ENCODE measurements around the gene UBAC1. TPM values are rescaled to one million over a fixed set of nuclear protein-coding genes. Genes with fewer than 3 reads are reported as not detected.

The UBAC1 gene
- polyA plus RNA-seq, 5 donors, result 27.6 to 38.4 (median 32.3) TPM

DNA sequence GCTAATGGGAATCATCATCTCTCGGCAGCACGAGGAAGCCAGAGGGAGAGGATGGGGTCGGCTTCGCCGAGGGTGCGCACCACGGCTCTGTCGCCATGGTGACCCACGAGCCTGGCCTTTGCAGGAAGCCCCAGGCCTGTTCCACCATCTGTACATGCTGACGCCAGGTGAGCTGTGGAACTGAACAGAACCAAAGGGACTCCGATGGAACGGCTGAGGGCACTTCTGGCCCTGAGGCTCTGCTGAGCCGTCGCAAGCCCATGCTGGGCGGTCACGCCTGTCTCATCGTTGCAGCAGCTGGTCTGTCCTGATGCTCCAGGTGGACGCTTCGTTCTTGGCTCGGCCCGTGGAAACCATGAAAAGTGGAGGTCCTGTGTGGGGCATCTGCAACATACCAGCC lies 34.6 kb upstream of the UBAC1 start:
- DNase-seq, result no peak

DNA sequence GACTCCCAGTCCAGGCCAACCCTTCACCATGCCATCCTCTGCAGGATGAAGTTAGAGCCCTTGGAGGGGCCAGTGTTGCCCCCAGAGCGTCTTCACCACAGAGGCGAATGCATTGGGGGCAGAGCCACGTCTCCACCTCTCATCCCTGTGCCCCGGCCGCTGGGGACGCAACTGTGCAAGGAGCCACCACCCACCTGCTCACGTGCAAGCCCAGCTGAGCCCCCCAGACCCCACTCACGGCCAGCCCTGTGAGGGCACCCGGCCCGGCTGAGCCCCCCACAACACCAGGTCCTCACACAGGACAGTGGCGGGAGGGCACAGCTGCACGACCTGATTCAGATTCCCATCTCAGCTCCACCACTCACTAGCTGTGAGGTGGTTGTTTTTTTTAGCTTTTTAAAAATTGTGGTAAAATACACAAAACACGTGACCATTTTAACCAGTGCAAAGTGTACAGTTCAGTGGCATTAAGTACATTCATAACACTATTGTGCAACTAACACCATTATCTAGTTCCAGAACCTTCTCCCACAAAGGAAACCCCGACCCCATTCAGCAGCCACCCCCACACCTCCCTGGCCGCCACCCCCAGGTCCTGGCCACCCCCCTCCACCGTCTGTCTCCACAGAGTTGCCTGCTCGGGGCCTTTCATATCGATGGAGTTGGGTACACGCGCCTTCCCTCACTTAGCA lies 33.5 kb upstream of the UBAC1 start:
- DNase-seq, result no peak

DNA sequence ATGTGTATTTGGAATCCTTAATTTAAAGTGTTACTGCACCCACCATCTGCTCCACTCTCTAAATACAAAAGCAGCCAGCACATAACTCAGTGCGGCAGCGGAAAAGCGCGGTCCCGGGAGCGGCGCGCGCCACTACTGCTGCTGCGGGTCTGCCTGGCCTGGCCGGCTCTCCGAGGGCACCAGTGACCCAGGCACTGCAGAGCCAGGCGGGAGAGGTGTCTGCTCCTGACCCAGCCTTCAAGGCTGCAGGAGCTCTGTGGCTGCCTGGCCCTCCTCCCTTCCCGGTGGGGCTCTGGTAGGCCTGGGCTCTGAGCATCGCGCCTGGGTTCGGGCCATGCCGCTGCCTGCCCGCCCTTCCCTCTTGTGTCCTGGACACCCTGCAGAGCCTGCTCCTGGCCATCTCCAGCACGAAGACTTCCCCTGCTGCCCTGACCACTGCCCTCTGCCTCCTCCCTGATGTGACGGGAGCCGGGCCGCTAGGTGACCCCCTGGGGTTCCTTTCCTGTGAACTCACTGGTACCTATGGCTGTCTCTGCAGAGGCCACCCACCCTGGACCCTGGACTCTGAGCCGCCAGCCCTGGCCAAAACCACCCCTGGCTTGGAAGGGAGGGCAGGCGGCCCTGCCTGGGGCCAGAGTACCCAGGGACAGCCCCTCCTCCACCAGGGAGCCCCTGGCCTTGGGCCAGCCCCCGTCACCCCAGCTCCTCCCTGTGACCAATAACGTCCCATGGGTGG lies 32.8 kb upstream of the UBAC1 start:
- no peak for DNase-seq

DNA sequence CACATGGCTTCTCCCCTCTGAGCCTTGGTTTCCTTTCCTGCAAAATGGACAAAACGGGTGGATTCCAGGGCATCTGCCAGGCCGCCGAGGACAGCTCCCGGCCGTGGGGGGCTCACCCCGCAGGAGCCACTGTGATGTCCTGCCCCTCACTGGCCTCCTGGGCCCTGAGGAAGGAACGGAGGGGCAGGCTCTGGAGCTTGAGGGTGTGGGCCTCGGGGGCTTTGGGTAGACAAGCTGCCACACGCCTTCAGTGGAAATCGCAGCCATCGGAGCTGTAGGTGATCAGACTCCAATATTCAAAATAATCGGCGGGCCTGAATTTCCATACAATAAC lies 32.2 kb upstream of the UBAC1 start:
- no peak for DNase-seq

DNA sequence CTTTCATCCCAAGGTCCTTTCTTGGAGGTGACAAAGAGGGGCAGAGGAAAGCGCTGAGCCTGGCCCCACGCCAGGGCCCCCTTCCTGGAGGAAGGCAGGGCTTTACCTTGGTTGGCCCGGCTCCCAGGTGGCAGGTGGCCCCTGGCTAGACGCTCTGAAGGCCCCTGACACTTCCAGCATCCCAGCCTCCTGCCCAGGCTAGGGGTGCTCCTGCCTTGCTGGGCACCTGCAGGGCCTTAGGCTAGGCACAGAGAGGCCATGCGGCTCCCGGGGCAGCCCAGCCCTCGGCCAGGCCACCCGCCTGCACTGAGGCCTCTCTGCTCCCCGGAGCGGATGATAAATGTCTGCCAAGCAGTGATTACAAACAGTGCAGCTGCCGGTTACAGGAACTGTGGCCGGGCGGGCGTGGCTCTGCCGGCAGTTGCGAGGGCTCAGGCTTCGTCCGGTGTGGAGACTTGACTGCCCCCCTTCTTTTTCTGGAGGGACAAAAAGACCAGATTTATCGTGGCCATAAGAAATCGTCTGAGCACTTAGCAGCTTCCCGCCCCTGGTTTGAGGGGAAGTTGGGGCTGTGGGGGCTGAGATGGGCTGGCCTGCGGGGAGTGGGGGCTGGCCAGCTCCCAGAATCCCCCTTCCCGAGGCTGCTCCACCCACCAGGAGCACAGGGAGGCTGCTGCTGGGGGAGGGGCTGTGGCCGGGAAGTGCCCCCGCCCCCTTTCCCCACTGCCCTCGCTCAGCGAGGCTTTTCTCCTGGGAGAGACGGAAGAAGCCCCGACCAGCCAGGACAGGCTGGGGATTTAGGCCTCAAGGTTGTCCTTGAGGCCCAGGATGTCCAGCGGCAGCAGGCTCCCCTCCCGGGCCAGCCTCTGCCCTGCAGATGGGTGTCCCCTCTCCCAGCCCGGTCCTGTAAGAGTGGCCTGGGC lies 31.6 kb upstream of the UBAC1 start:
- peak; percentile 85 for DNase-seq

DNA sequence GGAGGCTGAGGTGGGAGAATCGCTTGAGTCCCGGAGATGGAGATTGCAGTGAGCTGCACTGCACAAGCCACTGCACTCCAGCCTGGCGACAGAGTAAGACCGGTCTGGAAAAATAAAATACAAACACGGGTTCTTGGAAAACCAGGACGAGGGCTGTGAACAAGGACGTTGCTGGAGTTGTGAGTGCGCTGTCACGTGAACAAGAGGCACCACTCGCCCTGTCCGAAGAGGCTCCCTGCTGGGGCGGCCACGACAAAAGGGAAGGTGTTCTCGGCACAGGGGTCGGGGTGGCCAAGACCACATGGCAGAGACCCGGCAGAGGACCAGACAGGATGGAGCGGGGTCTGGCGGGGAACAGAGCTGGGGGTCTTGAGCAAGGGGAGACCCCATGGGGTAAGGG lies 30.6 kb upstream of the UBAC1 start:
- DNase-seq, result no peak

DNA sequence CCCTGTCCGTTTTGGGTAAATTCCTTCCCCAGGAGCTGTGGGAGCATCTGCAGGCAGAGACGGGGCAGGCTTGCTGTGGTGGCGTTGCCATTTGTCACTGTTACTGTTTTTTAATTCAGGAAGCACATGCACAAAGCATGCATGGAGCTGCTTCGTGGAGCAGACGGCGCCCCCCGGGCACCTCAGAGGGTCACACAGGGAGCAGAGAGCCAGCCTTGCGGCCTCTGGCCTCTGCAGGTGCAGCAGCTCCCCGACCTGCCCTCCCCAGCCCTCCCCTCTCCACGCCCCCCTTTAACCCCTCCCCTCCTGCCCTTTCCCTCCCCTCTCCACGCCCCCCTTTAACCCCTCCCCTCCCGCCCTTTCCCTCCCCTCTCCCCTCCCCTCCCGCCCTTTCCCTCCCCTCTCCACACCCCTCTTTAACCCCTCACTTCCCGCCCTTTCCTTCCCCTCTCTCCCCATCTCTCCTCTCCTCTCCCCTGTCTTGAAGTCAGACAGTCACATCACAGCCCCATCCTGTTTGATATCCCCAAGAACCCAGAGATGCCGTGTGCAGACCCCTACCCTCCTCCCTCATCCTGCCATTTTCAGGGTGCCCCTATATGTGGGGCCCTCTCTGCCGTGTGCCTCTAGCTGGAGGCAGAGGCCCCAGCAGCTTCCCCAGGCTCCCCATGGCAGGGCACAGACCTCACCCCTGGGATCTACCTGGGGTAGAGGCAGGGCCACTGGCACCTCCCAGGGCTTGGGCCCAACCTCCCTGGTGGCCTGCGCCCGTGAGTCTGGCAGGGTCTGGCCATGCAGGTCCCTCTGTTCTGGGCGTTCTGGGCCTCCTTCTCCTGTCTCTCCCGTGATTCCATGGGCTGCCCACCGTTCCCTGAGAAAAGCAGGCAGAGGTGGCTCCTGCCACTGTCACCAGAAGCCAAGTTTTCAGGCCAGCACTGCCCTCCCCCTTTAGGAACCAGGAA lies 29.6 kb upstream of the UBAC1 start:
- DNase-seq, result peak in 1 of 2 donors; percentile 67

DNA sequence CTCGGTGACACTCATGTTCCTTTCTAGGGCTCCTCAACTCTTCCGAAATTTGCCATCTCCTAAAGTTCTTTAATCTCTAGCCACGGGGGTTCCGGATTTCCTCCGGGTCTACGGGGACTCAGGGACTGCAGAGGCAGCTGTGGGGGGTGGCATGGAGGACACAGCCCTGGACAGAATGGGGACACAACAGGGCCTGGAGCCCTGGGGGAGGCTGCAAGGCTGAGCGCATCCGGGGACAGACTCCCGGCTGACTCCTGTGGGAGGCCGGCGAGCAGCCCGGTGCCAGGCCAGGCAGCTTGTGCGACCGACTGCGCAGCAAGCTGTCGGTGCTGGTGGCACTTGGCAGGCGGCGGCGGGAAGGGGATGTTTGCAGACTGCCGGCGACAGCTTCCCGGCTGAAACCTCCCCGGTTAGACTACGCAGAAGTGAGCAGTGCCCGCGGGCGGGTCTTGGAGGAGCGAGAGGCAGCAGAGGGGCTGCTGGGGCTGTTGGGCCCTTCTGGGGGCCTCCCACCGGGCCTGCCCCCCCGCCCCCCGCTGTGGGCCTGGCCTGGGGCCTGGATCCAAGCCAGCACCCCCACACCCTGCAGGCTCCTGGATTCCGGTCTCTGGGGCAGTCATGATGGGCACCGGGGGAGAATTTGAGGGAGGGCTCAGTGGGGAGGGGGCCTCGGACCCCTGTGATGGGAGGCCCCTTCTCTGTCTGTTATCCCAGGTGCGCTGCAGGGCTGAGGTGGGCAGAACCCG lies 28.7 kb upstream of the UBAC1 start:
- no peak for DNase-seq

DNA sequence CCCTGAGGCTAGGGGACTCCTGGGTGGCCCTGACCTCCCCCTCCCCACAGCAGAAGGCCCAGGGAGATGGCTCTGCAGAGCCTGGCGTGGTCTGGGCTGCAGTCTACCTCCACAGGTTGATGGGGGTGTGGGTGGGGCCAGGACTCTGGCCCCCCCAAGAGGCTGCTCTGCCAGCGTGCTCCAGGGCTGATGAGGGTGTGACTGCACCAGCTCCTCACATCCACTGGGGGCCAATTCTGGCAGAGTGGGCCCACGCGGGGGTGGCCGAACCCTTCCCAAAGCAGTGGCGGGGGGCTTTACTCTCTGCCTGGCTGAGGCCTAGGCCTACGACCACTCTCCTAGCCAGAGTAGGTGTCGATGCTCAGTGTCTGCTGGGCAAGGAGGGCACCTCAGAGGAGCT lies 28.0 kb upstream of the UBAC1 start:
- DNase-seq, result no peak

DNA sequence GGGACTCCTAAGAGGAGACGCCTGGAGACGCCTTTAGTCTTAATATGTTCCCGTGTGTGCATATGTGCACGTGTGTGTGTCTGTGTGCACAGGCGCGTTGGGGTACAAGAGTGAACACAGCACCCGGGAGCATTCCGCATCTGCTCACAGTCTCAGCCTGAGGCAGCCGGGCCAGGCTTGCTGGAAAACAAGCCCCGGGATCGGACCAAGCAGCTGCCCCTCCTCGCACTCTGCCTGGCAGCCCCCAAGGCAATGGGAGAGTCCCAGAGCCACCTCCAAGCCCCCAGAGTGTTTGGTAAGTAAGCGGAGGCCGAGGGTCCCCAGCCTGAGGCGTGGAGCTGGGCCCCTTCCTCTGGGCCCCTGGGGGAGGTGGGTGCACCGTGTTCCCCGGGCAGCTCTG lies 27.3 kb upstream of the UBAC1 start:
- DNase-seq, result no peak

DNA sequence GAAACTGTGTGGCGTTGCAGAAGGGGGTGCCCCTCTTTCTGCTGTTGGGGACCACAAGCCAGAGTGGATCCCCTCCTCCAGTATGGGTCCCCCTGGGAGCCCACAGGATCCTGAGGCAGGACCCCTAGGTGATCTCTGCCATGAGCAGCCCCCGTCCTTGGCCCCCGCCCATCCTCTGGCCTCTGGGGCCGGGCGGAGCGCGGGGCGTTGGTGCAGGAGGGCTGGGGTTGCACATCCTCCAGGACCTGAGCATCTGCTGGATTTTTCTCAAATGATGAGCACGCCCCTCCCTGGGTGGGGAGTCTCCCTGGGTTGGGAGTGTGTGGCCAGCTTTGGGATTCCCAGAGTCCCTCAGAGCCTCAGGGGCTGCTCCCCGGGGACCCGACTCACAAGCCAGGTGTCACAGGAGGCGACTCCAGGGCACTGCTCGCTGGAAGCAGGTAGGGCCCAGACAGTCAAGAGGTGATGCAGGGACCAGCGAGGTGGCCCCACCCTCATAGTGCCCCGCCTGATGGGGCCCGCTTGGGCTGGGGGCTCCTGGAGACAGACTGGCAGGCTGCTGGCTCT lies 26.7 kb upstream of the UBAC1 start:
- DNase-seq, result no peak

DNA sequence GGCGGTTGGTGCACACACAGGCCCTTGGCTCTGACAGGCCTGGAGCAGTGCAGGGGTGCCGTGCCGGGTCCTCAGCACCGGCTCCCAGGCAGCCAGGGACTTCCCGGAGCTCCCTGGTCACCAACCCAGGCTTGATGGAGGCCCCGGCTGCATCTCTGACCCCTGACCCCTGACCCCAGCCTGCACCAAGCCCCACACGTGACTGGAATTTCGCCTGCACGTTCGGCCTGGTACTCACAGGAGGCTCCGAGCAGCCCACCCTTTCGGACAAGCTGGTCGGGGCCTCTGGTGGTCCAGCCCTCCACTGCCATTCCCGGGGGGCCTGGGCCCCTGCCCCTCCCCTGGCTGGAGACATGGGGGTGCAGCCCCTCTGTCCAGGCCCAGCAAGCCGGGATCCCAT lies 25.4 kb upstream of the UBAC1 start:
- no peak for DNase-seq

DNA sequence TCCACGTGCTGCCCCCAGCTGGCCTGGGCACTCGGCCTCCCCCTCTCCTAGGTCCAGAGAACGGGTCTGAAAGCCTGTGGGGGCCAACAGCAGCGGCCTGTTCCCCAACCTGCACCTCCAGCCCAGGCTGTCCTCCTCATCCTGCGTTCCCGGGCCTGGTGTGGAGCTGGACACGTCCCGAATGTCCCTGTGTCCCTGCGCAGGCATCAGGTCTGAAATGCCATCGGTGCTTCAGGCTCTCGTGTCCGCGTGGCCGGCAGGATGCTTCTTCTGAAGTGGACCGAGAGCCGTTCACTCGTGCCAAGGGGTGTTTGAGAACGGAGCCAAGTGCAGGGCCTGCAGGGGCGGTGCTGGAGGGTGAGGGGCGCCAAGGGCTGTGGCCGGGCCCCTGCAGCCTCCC lies 24.7 kb upstream of the UBAC1 start:
- no peak for DNase-seq

DNA sequence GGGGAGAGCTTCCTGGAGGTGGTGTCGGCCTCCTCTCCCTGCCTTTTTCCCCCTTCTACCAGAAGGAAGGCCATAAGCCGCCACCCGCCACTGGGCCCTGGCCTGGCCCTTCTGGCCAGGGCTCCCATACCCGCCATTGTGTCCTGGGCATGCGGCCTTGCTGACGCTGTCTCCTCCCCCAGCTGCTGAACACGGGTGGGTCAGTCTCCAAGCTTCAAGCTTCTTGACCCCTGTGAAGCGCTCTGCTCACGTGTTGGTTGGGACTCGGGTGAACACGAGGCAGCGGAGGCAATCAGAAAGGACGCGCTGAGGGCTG lies 24.2 kb upstream of the UBAC1 start:
- no peak for DNase-seq

DNA sequence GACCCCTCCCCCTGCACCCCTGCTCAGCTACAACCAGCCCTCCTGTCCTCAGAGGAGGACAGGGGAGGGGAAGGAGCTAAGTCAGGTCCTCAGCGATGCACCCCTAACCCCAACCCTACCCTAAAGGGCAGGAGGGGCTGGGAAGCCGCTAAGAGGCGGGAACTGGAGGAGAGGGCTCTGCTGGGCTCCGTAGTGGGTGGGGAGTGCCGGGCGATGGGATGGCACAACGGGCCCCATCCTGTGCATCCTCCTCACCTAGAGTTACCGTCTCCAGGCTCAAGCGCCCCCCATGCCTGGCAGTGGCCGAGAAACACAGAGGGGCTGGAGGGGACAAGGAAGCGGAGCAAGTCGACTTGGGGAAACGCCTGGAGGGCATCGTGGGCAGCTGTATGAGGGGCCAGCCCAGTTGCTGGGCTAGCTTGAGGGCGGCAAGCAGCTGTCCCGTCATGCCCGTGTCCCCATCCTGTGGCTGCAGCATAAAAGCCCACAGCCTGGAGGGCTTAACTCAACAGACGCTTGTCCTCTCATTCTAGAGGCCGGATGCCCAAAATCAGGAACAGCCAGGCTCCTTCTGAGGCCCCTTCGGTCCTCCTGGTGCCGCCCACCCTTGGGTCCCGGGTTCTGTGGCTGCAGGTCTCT lies 23.0 kb upstream of the UBAC1 start:
- DNase-seq, result no peak

DNA sequence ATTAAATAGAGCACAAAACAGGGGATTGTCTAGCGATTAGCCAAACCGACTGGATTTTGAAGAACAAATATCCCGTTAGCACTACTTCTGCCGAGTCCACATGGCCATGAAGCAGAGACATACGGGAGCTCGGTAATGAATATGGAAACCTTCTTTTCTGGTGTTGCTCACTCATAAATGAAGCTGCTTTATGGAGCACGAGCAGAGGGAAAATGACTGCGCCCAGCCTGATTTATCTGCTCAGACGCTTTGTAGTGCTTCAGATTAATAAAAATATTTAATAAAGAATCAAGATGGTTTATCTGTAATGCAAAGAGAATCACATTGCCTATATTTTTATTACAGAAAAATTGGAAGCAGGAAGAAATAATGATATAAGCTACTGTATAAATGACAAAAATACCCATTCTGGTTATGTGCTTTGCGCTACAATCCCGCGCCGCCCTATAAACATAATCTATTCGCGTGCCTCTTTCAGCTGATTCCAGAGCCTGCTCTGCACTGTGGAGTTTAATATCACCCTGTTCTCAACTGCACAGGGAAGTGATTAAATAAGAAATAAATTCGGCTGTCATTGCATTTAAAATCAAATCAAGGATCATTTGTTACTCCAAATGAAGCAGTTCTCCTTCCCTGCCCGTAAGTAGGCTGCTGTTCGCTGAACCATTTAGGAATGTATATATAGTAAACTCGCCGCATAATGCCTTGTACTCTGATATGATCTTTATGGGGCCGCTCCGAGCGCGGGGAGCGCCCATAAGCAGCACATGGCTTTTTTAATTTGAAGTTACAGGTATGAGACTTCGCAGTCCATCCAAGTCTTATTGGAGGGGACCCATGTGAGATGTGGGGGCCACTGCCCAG lies 22.3 kb upstream of the UBAC1 start:
- no peak for DNase-seq

DNA sequence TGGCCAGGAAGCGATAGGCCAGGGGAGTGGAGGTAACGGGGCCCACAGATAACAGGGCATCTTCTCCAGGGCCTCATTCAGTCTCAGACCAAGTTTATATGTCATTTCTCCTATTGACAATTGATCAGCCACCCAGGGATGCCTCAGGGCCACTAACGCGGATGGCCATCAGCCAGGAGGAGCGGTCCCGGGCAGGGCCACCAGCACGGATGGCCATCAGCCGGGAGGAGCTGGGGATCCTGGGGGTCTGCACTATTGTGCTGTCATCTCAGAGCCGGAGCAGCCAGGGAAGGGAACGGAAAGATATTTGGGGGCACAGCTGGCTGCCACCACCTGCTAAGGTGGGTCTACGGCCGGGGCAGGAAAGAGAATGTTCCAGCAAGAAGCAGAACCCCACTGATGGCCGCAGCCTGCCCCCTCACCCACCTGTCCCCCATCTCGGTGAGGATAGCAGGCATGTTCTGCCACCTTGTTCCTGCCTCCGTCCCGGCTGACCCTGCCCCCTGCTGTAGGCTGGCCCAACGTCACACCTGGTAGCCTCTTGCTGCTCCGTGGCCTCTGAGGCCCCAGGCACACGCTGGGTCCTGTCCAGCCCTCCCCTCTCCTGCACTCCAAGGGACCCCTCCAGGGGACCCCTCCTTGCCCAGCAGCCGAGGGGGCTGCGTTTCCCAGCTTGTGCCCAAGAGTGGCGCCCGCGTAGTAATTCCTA lies 21.5 kb upstream of the UBAC1 start:
- no peak for DNase-seq

DNA sequence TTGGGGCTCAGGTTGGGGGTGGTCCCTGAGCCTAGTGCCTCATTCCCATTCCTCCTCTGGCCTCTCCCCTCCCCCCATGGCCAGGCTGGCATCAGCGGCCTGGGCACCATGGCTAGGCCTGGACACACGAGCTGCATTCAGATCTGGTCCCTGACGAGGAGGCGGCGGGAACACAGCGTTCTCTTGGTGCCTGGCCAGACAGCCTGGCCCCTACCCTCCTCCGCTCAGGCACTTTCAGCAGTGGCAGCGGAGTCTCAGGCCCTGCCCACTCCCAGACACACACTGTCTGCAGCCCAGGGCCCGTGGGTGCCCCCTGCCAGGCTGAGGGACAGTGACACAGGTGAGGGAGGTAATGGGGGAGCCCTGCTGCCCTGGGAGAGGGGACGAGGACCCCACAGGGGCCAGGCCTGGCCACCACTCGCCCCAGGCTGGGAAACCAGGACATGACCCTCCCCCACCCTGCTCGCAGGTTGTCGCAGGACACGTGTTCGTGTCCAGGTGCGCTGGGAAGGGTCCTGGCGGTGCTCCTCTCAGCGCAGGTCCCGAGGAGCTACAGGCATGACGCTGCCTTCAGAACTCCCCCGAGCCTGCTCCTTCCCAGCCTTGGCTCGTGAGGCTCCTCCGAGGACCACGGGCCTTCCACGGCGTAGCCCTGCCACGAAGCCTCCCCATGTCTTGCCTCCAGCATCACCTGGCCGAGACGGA lies 19.9 kb upstream of the UBAC1 start:
- DNase-seq, result no peak

All from right lung (tissue), 5 donors.